ENCODE measurements around the gene AMIGO1.

The AMIGO1 gene

GRCh38 chr1:109468061-109468460, 41.5 kb downstream of the AMIGO1 start:
- no peak overlapping the region for H3K27ac ChIP-seq (ENCODE audit: low read depth, low read length)
- H3K9ac ChIP-seq (ENCODE audit: low read length) = no peak overlapping the region
- no peak overlapping the region for H3K4me3 ChIP-seq (ENCODE audit: low read depth, low read length)
- H3K36me3 ChIP-seq (ENCODE audit: control insufficient read depth, insufficient read depth, low read length) = no peaks in the 10 kb centered on the region
- H3K9me3 ChIP-seq (ENCODE audit: control insufficient read depth, insufficient read depth, low read depth, low read length) = no peaks in the 10 kb centered on the region
- peaks cover 20% of the 10 kb centered on the region for H3K4me1 ChIP-seq (ENCODE audit: control insufficient read depth, insufficient read depth, low read length)
- peaks cover 72% of the 10 kb centered on the region for H3K27me3 ChIP-seq (ENCODE audit: control insufficient read depth, insufficient read depth, low read length)

- no peak overlapping the region for H3K27ac ChIP-seq (ENCODE audit: low read depth, low read length)
- H3K27me3 ChIP-seq (ENCODE audit: control insufficient read depth, insufficient read depth, low read length) = peaks cover 79% of the 10 kb centered on the region
- peak overlapping the region; percentile 80 for H3K4me3 ChIP-seq (ENCODE audit: low read depth, low read length)
- peaks cover 20% of the 10 kb centered on the region for H3K4me1 ChIP-seq (ENCODE audit: control insufficient read depth, insufficient read depth, low read length)
- H3K36me3 ChIP-seq (ENCODE audit: control insufficient read depth, insufficient read depth, low read length) = no peaks in the 10 kb centered on the region
- no peaks in the 10 kb centered on the region for H3K9me3 ChIP-seq (ENCODE audit: control insufficient read depth, insufficient read depth, low read depth, low read length)
- H3K9ac ChIP-seq (ENCODE audit: low read length) = no peak overlapping the region
Observed at GRCh38 chr1:109467301-109467777, 42.2 kb downstream of the AMIGO1 start.

GRCh38 chr1:109466452-109467300, 42.9 kb downstream of the AMIGO1 start, which contains the start of gene SYPL2:
SYPL2 (plus strand) TSS chr1:109466546; CDS start chr1:109466844, 298 bp downstream.
- Histone ChIP-seq H3K4me3 (ENCODE audit: low read depth, low read length) (peak within 1 kb of the TSS; percentile 80), H3K9ac (ENCODE audit: low read length) (peak within 1 kb of the TSS; percentile 38), H3K4me1 (ENCODE audit: control insufficient read depth, insufficient read depth, low read length) (peaks cover 20% of the 10 kb centered on the region), H3K9me3 (ENCODE audit: control insufficient read depth, insufficient read depth, low read depth, low read length) (no peaks in the 10 kb centered on the region), H3K36me3 (ENCODE audit: control insufficient read depth, insufficient read depth, low read length) (no peaks in the 10 kb centered on the region), H3K27ac (ENCODE audit: low read depth, low read length) (no peak within 1 kb of the TSS), H3K27me3 (ENCODE audit: control insufficient read depth, insufficient read depth, low read length) (peaks cover 80% of the 10 kb centered on the region)

GRCh38 chr1:109466125-109466451, 43.4 kb downstream of the AMIGO1 start:
- Histone ChIP-seq H3K9me3 (ENCODE audit: control insufficient read depth, insufficient read depth, low read depth, low read length) (no peaks in the 10 kb centered on the region), H3K27me3 (ENCODE audit: control insufficient read depth, insufficient read depth, low read length) (peaks cover 79% of the 10 kb centered on the region), H3K9ac (ENCODE audit: low read length) (no peak overlapping the region), H3K36me3 (ENCODE audit: control insufficient read depth, insufficient read depth, low read length) (no peaks in the 10 kb centered on the region), H3K4me1 (ENCODE audit: control insufficient read depth, insufficient read depth, low read length) (peaks cover 20% of the 10 kb centered on the region), H3K4me3 (ENCODE audit: low read depth, low read length) (peak overlapping the region; percentile 80), H3K27ac (ENCODE audit: low read depth, low read length) (no peak overlapping the region)

GRCh38 chr1:109457819-109458218, 51.7 kb downstream of the AMIGO1 start:
- Histone ChIP-seq H3K4me3 (ENCODE audit: low read depth, low read length) (no peak overlapping the region), H3K4me1 (ENCODE audit: control insufficient read depth, insufficient read depth, low read length) (no peaks in the 10 kb centered on the region), H3K36me3 (ENCODE audit: control insufficient read depth, insufficient read depth, low read length) (no peaks in the 10 kb centered on the region), H3K27ac (ENCODE audit: low read depth, low read length) (no peak overlapping the region), H3K9me3 (ENCODE audit: control insufficient read depth, insufficient read depth, low read depth, low read length) (peaks cover 13% of the 10 kb centered on the region), H3K9ac (ENCODE audit: low read length) (no peak overlapping the region), H3K27me3 (ENCODE audit: control insufficient read depth, insufficient read depth, low read length) (peaks cover 5% of the 10 kb centered on the region; the same call in 1 of the 2 replicates)

- H3K4me1 ChIP-seq (ENCODE audit: control insufficient read depth, insufficient read depth, low read length) = no peaks in the 10 kb centered on the region
- no peak overlapping the region for H3K27ac ChIP-seq (ENCODE audit: low read depth, low read length)
- H3K9ac ChIP-seq (ENCODE audit: low read length) = no peak overlapping the region
- no peaks in the 10 kb centered on the region for H3K27me3 ChIP-seq (ENCODE audit: control insufficient read depth, insufficient read depth, low read length)
- H3K4me3 ChIP-seq (ENCODE audit: low read depth, low read length) = no peak overlapping the region
- H3K9me3 ChIP-seq (ENCODE audit: control insufficient read depth, insufficient read depth, low read depth, low read length) = peaks cover 13% of the 10 kb centered on the region
- H3K36me3 ChIP-seq (ENCODE audit: control insufficient read depth, insufficient read depth, low read length) = no peaks in the 10 kb centered on the region
Observed at GRCh38 chr1:109454497-109455133, 54.9 kb downstream of the AMIGO1 start.
